HG03045 (cell line): Measurements from ENCODE around the gene GAB2.

ENCODE experiments used
- ATAC-seq: cut with Tn5 transposase; IDR thresholded peaks from one replicate; pipeline ENCODE4 v1.9.1; 2021; ENCODE audit warnings: mild to moderate bottlenecking, moderate library complexity; ENCODE audit not compliant: unreplicated experiment

GAB2 gene

DNA sequence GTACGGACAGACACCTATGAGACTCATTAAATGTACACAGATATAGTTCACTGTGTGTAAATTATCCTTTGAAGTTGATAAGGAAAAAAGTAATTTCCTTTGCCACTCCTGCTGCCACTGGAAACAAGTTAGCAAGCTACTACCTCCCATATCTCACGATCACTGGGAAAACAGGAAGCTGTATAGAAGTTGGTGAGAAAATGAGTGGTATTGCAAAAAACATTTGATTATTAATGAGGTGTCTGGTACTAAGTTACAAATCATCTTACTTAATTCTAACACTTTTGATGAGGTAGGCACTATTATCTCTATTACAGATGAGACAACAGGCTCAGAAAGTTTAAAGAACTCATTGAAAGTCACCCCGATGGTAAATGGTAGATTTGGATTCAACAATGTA, 68.5 kb downstream of the GAB2 start:
- no peak for ATAC-seq

DNA sequence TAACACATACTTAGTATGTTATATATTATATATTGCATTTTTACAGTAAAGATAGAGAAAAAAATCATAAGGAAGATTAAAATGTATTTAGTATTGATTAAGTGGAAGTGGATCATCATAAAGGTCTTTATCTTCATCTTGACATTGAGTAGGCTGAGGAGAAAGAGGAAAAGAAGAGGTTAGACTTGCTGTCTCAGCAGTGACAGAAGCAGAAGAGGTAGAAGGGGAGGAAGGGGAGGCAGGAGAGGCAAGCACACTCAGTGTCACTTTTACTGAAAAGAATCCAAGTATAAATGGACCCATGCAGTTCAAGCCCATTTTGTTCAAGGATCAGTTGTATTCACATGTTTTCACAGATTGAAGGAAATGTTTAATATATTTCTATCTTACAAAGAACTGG, 69.7 kb downstream of the GAB2 start:
- no peak for ATAC-seq

- no peak for ATAC-seq
Measured at GRCh38 chr11:78346799-78347198, 70.8 kb downstream of the GAB2 start.

GRCh38 chr11:78345450-78345849, 72.2 kb downstream of the GAB2 start:
- no peak for ATAC-seq

DNA sequence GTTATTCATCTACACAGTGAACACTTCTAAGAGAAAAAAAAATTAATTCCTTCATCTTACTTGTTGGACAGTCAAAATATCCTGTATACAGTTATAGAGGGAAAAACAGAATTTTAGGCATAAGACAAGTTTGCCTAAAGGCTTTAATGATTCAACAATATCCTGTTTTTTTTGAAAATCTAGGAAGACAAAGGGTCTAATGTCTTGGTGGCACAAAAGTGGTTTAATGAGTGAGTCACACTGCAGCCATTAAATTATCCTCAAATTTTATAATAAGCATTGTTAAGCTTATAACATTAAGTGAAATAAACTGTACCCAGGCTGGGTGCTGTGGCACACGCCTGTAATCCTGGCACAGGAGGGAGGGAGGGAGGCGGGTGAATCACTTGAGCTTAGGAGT, 72.9 kb downstream of the GAB2 start:
- ATAC-seq = no peak

DNA sequence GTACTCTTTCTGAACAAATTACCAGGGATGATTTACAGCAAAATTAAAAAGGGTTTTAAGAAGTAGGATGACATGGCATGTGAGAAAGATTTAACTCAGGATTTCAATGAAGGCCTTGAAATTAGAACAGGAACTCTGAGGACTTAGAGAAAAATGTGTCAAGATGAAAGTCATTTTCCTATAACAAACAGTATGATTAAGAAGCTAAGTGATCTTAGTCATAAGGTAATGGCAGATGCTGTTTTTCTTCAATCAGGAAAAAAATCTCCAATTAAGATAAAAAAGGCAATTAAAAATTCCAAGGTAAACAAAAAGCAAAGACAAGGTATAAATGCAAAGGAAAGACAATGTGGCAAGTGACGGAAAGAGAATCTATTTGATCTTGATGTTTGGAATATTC, 73.5 kb downstream of the GAB2 start:
- ATAC-seq = no peak

DNA sequence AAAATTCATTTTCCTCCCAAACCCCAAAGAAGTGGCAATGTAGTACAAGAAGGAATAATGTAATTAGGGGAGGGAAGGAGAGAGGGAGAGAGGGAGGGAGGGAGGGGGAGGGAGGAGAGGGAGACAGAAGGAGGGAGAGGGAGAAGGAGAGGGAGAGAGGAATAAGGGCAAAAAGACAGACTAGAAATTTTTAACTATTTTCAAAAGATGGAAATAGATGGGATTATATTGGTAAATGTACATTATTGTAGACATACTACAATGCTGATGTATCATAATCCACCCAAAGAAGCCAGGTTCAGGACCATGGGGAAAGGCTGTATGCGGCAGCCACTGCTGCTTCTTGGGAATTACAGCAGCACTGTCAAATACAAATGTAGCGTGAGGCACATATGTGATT, 74.3 kb downstream of the GAB2 start:
- ATAC-seq = no peak

- ATAC-seq = no peak
Measured at GRCh38 chr11:78341841-78342240, 75.8 kb downstream of the GAB2 start.

GRCh38 chr11:78340530-78340929, 77.1 kb downstream of the GAB2 start:
- ATAC-seq = no peak

- no peak for ATAC-seq
Measured at GRCh38 chr11:78339945-78340344, 77.7 kb downstream of the GAB2 start.

- no peak for ATAC-seq
Measured at GRCh38 chr11:78339483-78339882, 78.1 kb downstream of the GAB2 start.

DNA sequence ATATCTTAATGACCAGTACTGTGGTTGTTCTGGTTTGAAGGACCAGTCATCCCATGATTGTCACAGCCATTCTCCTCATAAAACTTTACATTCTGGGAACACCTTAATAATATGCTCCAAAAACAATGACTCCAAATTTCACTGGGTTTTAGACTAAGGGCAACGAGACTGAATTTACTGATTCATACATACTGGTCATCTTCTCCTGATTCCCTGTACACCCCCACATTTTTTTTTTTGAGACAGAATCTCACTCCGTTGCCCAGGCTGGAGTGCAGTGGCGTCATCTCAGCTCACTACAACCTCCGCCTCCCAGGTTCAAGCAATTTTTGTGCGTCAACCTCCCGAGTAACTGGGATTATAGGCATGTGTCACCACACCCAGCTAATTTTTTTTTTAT, 78.9 kb downstream of the GAB2 start:
- ATAC-seq = no peak

GRCh38 chr11:78338138-78338537, 79.5 kb downstream of the GAB2 start:
- ATAC-seq = no peak

- no peak for ATAC-seq
Measured at GRCh38 chr11:78337554-78337924, 80.1 kb downstream of the GAB2 start.

DNA sequence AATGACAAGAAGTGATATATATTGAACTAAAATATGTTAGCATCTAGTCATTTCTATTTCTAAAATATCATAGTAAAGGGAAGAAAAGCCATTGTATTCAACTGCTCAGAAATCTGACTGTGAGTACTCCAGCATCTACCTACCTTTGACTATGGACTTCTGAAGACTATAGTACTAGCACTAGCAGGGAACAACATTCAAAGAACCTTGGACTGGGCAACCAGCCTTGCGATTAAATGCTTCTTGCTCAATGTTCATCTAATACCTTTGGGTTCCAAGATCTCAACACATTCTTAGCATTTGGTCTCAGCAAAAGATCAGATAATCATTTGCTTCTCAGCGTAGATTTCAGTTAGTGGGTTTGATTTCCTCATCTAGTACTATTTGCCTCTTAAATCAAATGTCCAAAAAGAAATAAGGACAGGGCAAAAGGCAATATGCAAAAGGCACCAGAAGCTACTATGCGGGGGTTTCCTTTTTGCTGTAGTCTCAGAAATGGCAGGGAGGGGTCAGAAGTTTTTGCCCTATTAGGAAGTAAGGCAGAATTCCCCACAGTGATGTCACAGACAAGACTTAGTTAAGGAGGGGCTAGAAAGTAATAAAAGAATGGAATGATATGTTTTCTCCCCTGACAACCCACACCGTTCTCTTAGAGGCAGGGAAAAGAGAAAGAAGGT, 80.6 kb downstream of the GAB2 start:
- ATAC-seq = no peak

- ATAC-seq = no peak
Measured at GRCh38 chr11:78334109-78334508, 83.5 kb downstream of the GAB2 start.

GRCh38 chr11:78332872-78333271, 84.7 kb downstream of the GAB2 start:
- ATAC-seq = no peak

DNA sequence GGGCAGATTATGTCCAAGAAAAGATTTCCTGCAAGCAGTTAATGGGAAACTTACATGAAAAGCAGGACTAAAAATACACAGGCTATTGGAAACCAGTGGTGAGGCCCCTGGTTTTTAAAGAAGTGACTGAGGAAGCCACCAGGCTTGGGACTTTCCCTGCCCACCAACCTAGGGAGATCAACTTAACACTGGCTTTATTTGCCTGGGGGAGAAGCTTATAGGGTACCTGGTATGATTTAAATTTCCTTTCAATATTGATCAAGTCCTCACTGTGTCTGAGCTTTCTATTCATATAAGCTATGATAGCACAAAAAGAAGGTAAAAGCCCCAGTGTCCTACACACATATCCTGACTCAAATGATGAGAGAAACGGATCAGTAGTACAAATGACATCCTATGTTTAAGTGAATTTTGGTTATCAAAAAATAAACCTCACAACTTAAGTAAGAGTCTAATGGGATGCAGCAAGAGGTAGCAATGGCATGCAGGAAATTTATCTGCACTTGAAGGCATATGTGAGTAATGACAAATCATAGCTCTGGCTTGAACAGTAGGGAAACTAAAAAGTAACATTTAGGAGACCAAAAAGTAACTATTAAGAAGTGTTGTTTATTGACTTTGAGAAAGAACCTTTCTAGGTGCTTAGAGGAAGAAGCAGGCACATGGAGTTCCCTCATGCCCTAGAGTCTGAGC, 85.3 kb downstream of the GAB2 start:
- ATAC-seq = no peak

GRCh38 chr11:78331711-78332110, 85.9 kb downstream of the GAB2 start:
- no peak for ATAC-seq

DNA sequence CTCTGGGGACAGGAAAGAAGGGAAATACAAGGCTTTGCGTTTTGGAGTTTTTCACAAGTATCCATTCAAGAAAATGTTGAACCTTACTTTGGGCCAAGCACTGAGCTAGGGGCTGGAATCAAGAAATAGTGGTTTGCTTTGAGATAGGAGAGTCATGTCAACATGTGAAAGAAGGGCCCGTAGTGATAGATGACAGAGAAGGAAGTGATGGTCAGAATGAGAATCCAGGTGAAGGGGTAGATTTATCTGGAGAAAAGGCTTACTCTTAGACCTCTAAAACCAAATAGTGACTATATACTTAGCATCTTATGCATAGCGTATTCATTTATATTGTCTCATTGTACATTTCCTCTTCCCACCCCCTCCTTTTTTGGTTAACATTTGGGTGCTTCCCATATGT, 87.3 kb downstream of the GAB2 start:
- ATAC-seq = no peak

DNA sequence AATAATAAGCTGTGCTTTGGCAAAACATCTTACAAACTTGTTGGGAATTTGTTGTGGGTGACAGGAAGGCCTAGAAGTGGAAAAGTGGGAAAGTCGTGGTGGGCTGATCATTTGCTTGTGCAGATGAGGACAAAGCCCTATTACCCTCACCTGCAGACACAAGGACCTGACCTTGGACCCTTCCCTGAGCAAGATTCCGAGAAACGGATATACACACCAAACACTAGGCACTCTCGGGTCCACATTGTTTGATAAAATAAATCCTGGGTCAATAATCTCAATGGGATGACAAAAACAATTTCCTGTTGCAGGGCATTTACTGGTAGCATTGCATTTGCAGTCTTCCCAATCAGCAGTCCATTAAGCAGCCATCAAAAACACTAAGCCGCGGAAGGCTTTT, 89.7 kb downstream of the GAB2 start:
- no peak for ATAC-seq

DNA sequence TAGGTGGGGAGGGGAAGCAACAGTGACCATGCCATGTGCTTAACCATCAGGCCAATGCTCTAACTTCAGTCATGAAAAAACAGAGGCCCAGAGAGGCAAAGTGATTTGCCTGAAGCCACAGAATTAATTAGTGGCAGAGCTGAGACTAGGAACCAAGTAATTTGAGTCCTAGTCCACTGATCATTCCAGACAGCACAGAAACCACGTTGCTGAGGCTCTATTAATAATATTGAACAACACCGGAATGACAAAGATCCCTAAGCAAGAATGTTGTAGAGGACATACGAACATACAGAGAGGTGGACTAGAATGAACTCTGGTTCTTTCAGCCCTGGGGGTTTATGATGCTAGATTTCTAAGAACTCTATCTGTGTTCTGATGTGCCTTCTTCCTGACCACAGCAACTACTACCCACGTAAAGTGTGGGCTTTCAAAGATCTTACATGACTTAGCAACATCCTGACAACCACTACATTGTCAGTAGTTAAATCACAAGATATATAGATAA, 92.3 kb downstream of the GAB2 start:
- ATAC-seq = peak; percentile 60

DNA sequence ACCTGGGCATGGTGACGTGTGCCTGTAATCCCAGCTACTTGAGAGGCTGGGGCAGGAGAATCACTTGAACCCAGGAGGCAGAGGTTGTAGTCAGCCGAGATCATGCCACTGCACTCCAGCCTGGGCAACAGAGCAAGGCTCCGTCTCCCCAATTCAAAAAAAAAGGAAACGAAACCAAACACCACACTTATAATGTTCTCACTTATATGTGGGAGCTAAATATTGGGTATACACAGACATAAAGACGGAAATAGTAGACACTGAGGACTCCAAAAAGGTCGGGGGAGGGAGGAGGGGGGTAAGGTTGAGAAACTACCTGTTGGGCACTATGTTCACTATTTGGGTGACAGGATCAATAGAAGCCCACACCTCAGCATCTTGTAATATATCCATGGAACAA, 94.3 kb downstream of the GAB2 start:
- no peak for ATAC-seq
